DOHH2 (cell line): ENCODE data around the gene TAS2R30.

Experiments
- EZH2phosphoT487 ChIP-seq: fragments of 200-600 bp; sonication (generic); IDR thresholded peaks from 2 replicates; pipeline ENCODE4 v1.6.1; 2017; ENCODE audit warnings: borderline replicate concordance, mild to moderate bottlenecking, antibody characterized with exemption, low read length, moderate library complexity, mixed read lengths
- TF ChIP-seq, protein P1 (sequence below): fragments of 200-600 bp; sonication (generic); IDR thresholded peaks from one replicate; pipeline ENCODE4 v1.5.1; 2014; ENCODE audit warnings: antibody characterized with exemption, mild to moderate bottlenecking, low read depth, low read length; ENCODE audit not compliant: poor library complexity, severe bottlenecking

DNA sequence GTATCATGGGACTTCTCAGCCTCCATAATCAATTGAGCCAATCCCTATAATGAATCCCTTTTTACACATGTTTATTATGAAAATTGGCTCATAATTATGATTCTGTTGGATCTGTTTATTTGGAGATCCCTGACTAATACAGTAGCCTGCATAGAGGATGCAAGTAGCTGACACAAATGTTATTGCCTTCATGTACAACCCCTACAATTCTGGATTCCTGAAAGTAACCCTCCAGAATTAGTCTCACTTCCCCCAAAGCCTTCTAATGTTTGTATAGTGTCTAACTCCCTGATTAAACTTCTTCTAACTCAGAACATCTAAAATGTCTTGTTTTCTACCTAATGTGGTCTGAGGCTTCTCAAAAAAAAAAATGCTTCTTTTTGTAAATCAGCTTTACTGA lies 29.9 kb upstream of the TAS2R30 start:
- TF ChIP-seq, protein P1, sequence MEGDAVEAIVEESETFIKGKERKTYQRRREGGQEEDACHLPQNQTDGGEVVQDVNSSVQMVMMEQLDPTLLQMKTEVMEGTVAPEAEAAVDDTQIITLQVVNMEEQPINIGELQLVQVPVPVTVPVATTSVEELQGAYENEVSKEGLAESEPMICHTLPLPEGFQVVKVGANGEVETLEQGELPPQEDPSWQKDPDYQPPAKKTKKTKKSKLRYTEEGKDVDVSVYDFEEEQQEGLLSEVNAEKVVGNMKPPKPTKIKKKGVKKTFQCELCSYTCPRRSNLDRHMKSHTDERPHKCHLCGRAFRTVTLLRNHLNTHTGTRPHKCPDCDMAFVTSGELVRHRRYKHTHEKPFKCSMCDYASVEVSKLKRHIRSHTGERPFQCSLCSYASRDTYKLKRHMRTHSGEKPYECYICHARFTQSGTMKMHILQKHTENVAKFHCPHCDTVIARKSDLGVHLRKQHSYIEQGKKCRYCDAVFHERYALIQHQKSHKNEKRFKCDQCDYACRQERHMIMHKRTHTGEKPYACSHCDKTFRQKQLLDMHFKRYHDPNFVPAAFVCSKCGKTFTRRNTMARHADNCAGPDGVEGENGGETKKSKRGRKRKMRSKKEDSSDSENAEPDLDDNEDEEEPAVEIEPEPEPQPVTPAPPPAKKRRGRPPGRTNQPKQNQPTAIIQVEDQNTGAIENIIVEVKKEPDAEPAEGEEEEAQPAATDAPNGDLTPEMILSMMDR = no peak
- TF ChIP-seq EZH2phosphoT487 = no peak
